ENCODE data around the gene FAF1. TPM values are rescaled to one million over a fixed set of nuclear protein-coding genes. Genes with fewer than 3 reads are reported as not detected.
"Not testable (repeated sequence)": the region's sequence is repeated elsewhere in the genome, so short reads cannot be mapped to it uniquely, and the experiment has no call there.

The FAF1 gene
- total RNA-seq, 2 donors from 2014 or later = 71.2 to 76.8 TPM

DNA sequence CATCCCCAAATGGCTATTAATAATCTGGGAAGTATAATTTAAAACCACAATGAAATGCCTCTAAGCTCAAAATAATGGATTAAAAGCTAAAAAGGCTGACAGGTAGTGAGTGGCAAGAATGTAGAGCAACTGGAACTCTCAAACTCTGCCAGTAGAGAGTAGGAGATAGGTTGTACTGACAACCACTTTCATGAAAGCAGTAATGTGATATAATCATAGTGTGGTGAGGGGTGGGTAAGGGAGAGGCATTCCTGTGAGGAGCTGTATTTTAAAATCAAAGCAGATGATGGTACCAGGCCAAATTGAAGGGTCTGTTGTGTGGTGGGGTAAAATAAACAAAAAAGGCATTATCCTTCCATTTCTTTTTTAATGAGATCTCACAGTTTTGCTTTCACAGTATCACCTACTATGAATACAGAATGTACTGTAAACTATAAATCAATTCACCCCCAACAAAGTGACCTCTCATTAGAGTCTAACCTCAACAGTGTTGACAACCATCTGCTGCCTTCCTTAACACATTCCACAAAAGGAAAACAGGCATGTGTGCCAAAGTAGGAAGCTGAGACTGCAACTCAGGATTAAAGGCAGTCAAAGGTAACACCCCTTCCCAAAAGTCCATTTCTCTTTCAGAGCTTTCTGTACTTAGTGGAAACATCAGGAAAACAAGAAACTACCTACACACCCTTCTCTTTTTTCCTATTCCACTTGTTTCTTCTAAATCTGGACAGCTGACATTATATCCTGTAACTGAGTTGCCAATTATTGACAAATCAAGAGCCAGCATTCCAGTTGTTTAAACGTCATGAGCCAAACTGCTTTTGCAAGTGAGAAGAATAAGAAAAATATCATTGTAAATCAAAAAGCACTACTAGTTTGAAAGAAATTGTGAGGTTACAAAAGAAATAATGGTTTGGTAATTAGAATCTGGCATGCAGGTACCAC, 130.8 kb downstream of the FAF1 start:
- DNase-seq = no peak
- peak; percentile 75 to 87 for ATAC-seq
- intact Hi-C loops (cut with DNase I) = no loop called here

DNA sequence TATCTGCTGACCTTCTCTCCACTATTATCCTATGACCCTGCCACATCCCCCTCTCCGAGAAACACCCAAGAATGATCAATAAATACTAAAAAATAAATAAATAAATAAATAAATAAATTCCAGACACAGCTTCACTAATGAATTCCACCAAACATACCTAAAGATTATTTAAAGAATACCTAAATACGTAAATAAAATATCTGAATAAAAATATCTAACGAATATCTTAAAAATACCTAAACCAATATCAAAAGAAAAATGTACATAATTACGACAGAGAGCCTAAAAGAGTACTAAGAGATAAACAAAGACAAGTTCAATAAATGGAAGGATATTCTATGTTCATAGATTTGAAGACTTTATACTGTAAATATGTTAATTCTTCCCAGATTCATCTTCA, 132.5 kb downstream of the FAF1 start:
- ATAC-seq (no peak), DNase-seq (no peak)
- intact Hi-C loops (cut with DNase I) = no loop called here

DNA sequence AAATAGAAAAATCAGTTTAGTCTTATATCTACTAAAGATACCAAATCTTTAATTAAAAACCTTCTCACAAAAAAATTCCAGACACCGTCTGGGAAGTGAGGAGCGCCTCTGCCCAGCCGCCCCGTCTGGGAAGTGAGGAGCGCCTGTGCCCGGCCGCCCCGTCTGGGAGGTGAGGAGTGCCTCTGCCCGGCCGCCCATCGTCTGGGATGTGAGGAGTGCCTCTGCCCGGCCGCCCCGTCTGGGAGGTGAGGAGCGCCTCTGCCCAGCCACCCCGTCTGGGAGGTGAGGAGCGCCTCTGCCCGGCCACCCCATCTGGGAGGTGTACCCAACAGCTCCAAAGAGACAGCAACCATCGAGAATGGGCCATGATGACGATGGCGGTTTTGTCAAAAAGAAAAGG, 133.3 kb downstream of the FAF1 start:
- ATAC-seq; DNase-seq; intact Hi-C loops (cut with DNase I): not testable (repeated sequence)

DNA sequence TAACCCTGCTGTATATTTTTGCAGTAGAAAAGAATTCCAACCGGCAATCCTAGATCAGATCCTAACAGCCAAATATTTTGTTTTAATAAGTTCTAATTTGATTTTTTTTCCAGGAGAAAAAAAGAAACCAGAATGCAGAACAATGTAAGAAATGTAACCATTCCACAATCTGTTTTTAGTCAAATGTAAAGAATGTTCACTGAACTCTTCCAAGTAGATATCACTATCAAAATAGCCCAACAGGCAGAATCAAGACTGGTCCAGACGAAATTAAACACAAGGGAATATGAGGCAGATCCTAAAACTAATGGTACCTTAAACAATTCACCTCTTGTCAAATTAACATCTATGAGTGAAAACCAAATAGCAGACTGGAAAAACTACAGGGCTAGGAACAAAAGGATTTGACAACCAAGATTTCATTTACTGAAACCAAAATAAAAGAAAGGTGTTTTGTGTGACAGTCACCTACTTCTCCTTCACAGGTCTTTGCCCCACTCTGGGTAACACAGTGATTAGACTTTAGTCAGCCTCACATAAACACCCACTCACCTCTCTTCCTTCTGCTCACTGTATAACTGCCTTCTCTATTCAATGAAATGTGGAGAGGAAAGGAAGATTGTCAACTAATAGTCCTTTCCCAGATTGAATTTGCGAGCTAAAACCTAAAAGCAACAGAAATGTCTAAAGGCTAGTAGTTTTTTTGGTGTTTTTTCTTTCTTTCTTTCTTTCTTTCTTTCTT, 137.9 kb downstream of the FAF1 start:
- DNase-seq (no peak), ATAC-seq (no peak)
- intact Hi-C loops (cut with DNase I) = no loop called here

DNA sequence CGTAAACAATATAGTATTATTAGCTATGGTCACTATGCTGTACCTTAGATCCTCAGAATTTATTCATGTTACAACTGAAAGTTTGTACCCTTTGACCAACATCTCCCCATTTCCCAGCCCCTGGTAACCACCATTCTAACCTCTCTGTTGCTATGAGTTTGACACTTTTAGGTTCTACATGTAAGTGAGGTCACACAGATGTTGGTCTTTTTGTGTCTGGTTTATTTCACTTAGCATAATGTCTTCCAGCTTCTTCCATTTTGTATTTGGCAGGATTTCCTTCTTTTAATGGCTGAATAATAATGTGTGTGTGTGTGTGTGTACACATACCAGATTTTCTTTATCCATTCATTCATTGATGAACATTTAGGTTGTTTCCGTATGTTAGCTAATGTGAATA, 139.5 kb downstream of the FAF1 start:
- DNase-seq (no peak), ATAC-seq (no peak)
- intact Hi-C loops (cut with DNase I) = no loop called here

DNA sequence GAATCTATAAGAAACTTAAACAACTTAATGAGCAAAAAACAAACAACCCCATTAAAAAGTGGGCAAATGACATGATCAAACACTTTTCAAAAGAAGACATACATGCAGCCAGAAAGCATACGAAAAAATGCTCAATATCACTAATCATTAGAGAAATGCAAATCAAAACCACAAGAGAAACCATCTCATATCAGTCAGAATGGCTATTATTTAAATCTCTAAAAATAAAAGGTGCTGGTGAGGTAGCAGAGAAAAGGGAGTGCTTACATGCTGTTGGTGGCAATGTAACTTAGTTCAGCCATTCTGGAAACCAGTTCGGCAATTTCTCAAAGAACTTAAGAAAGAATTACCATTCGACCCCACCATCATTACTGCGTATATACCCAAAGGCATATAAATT, 147.7 kb downstream of the FAF1 start:
- intact Hi-C loops (cut with DNase I) = no loop called here
- DNase-seq = no peak
- ATAC-seq = no peak

DNA sequence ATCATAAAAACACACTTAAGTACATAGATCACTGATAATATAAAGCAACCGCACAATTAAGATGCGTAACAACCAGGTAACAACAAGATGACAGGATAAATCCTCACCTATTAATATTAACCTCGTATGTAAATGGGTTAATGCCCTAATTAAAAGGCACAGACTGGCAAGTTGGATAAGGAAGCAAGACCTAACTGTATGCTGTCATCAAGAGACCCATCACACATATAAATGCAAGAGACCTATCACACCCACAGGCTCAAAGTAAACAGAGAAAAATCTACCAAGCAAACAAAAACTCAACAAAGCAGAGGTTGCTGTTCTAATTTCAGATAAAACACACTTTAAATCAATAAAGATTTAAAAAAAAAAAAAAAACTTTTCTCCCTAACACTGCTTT, 151.8 kb downstream of the FAF1 start:
- DNase-seq (no peak), ATAC-seq (no peak)
- intact Hi-C loops (cut with DNase I) = no loop called here

DNA sequence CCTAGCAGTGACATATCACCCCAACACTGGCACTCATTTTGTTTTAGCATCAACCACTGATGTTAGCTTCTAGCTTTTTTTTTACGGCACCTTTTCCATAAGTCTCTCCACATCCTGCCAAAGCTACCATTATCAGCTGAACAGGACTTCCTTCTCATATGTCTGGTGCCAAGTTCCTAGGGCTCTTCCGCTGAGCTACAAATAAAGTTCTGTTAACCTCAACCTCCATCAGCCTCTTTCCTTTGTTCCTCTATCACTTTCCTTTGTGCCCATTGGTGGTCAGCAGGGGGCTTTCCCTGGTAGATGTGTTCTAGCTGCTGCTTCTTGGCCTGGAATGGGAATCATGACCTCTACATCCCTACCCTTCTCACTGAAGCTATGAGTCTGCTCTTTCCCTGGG, 163.8 kb downstream of the FAF1 start:
- intact Hi-C loops (cut with DNase I) = no loop called here
- ATAC-seq (no peak), DNase-seq (no peak)

GRCh38 chr1:50793521-50793920, 166.5 kb downstream of the FAF1 start:
- ATAC-seq = no peak
- intact Hi-C loops (cut with DNase I) = no loop called here

DNA sequence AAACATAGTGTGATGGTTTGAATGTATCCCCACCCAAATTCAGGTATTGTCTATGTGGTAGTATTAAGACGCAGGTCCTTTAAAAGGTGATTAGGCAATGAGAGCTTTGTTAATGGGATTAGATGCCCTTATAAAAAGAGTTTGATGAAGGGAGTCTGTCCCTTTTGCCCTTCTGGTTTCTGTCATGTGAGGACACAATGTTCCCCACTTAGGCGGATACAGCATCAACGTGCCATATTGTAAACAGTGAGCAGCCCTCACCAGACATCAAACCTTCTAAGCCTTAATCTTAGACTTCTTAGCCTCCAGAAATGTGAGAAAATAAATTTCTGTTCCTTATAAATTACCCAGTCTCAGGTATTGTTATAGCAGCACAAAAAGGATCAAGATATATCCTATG, 172.8 kb downstream of the FAF1 start:
- ATAC-seq = no peak
- intact Hi-C loops (cut with DNase I) = no loop called here
- no peak for DNase-seq

More at GRCh38 chr1:50793521-50793920, 166.5 kb downstream of the FAF1 start:
- no peak for DNase-seq

DNA sequence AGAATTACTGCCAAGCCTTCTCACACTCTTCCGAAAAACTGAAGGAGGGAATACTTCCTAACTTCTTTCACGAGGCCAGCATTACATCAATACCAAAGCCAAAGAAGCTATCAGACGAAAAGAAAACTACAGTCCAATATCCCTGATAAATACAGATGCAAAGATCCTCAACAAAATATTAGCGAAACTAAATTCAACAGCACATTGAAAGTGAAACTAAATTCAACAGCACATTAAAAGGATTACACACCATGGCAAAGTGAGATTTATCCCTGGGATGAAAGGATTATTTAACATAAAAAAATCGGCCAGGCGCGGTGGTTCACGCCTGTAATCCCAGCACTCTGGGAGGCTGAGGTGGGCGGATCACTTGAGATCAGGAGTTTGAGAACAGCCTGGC, 176.8 kb downstream of the FAF1 start:
- no peak for ATAC-seq

DNA sequence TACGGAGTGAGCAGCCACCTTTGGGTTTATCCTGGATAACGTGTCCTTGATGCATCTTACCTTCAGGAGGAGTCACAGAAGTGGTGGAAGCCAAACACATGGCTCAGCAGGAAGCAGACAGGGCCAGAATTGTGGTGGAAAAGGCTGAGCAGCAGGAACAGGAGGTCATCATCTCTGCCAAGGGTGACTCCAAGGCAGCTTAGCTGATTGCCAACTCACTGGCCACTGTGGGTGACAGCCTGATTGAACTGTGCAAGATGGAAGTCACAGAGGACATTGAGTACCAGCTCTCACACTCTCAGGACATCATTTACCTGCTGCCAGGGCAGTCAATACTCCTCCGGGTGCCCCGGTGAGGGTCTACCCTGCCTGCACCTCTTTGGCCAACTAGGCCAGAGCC, 179.3 kb downstream of the FAF1 start:
- no peak for ATAC-seq

More for the DNA sequence above, 176.8 kb downstream of the FAF1 start:
- no peak for DNase-seq
- intact Hi-C loops (cut with DNase I) = no loop called here

GRCh38 chr1:50779801-50780200, 180.3 kb downstream of the FAF1 start:
- ATAC-seq (no peak), DNase-seq (no peak)
- intact Hi-C loops (cut with DNase I) = loop anchor here in 1 of 2 donors (5.0 kb wide), 1 partner anchor 408 kb away; no protein-coding TSS in a partner anchor

More for the DNA sequence above, 179.3 kb downstream of the FAF1 start:
- intact Hi-C loops (cut with DNase I) = no loop called here
- DNase-seq = no peak

DNA sequence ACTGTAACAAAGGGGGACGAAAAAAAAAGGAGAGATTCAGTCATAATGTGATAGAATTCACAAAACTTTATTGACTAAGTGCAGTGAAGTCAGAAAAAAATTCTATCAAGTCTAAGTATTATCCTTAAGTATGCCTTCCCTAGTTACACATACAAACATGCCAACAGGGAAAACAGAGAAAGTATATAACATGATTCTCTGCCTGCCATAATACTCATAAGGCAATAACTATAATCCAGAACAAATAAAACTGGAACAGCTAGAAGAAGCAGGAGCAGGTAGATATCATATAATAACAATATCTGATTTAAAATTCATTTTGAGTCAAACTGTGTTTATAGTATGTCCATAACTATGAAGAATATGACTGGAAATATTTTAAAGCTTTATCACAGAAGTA, 184.3 kb downstream of the FAF1 start:
- ATAC-seq (no peak), DNase-seq (no peak)
- intact Hi-C loops (cut with DNase I) = loop anchor here in 1 of 2 donors (2.0 to 5.0 kb wide), 2 partner anchors 273 to 412 kb away; no protein-coding TSS in a partner anchor

GRCh38 chr1:50774759-50775351, 185.2 kb downstream of the FAF1 start:
- intact Hi-C loops (cut with DNase I) = loop anchor here in 1 of 2 donors (2.0 to 5.0 kb wide), 2 partner anchors 274 to 412 kb away; no protein-coding TSS in a partner anchor
- DNase-seq (no peak), ATAC-seq (peak in 1 of 2 donors; percentile 42)

- intact Hi-C loops (cut with DNase I) = no loop called here
- ATAC-seq (no peak), DNase-seq (no peak)
These were observed 193.4 kb downstream of the FAF1 start for GRCh38 chr1:50766688-50767087.

DNA sequence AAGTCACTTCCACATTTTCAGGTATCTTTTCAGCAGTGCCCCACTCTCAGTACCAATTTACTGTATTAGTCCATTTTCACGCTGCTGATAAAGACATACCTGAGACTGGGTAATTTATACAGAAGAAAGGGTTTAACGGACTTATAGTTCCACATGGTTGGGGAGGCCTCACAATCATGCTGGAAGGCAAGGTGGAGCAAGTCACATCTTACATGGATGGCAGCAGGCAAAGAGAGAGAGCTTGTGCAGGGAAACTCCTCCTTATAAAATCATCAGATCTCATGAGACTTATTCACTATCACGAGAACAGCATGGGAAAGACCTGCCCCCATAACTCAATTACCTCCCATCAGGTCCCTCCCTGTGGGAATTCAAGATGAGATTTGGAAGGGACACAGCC, 203.5 kb downstream of the FAF1 start:
- ATAC-seq; DNase-seq; intact Hi-C loops (cut with DNase I): not testable (repeated sequence)

GRCh38 chr1:50754764-50755163, 205.3 kb downstream of the FAF1 start:
- intact Hi-C loops (cut with DNase I); DNase-seq; ATAC-seq: not testable (repeated sequence)

DNA sequence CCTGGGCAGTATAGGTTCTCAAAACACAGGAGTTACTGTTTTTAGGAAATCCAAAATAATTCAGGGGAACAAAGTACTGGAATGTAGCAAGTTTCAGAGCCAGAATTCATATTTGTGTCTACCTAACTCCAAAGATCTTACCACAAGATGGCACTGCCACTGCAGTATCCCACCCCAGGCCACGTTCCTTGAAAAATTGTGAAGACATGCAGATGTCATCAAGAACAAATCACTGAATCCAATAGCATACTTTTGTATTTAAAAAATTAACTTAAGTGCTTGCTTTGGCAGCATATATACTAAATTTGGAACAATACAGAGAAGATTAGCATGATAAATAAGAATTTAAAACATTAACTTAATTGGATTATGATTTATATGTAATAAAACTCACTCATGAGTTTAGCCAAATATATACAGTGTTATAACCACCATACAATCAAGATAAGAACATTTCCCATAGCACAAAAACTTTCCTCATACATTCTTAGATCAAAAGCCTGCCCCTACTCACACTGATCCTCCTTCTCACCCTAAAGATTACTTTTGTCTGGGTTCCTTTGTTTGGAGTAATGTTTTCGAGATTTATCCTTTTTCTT, 209.9 kb downstream of the FAF1 start:
- no peak for DNase-seq
- ATAC-seq = no peak
- intact Hi-C loops (cut with DNase I) = no loop called here

Data from left cardiac atrium (tissue), 4 donors.